Gastroesophageal sphincter (tissue), 4 donors: Measurements from ENCODE around the gene FER. TPM values are rescaled to one million over a fixed set of nuclear protein-coding genes. Genes with fewer than 3 reads are reported as not detected.
"Not testable (repeated sequence)": the region's sequence is repeated elsewhere in the genome, so short reads cannot be mapped to it uniquely, and the experiment has no call there.

Experiments
- ATAC-seq: fragments of 150-250 bp; one replicate; pipeline ENCODE4 v1.9.1; 2016; ENCODE audit warnings: mild to moderate bottlenecking, moderate library complexity
- H3K27ac ChIP-seq, 4 donors: fragments of 200-600 bp; sonication (generic) in 3 of 4; 1 replicate in 3 of 4; 2 replicates in 1 of 4; pipeline ENCODE4 v1.5.1; 2016 to 2019
- H3K27me3 ChIP-seq: fragments of 200-600 bp; sonication (generic); one replicate; pipeline ENCODE4 v1.5.1; 2019
- H3K36me3 ChIP-seq, 2 donors: fragments of 200-600 bp; sonication (generic); one replicate each; pipeline ENCODE4 v1.5.1; 2019; ENCODE audit warnings: control low read depth in 1 of 2
- H3K4me1 ChIP-seq, 3 donors: fragments of 200-600 bp; sonication (generic); 1 replicate in 2 of 3; 2 replicates in 1 of 3; pipeline ENCODE4 v1.5.1; 2016 to 2019; ENCODE audit warnings: control low read depth in 2 of 3
- H3K4me3 ChIP-seq, 2 donors: fragments of 200-600 bp; sonication (generic); one replicate each; pipeline ENCODE4 v1.5.1; 2019; ENCODE audit warnings: mild to moderate bottlenecking in 1 of 2, moderate library complexity in 1 of 2
- H3K9me3 ChIP-seq, 3 donors: fragments of 200-600 bp; sonication (generic); one replicate each; pipeline ENCODE4 v1.5.1; 2017 to 2019; ENCODE audit warnings: control low read depth in 2 of 3
- EP300 ChIP-seq: sonication (generic); formaldehyde crosslinking; IDR thresholded peaks from one replicate; pipeline ENCODE4 v1.6.1; 2017; ENCODE audit warnings: antibody characterized with exemption, mild to moderate bottlenecking
- POLR2A ChIP-seq, 2 donors: fragments of 450-650 bp; IDR thresholded peaks; one replicate each; pipeline ENCODE4 v1.6.1; 2017; ENCODE audit warnings: antibody characterized with exemption in 2 of 2, mild to moderate bottlenecking in 2 of 2, moderate library complexity in 1 of 2
- POLR2AphosphoS5 ChIP-seq: sonication (generic); formaldehyde crosslinking; IDR thresholded peaks from one replicate; pipeline ENCODE4 v1.6.1; 2017; ENCODE audit warnings: antibody characterized with exemption
- WGBS, 2 donors: methylation state at CpG; one replicate each; pipeline ENCODE4 v1.1.5; 2018; ENCODE audit warnings: low coverage in 1 of 2; 5-methylcytosine and 5-hydroxymethylcytosine counted together
- total RNA-seq, 4 donors: library from RNA; depleted of rRNA; stranded (reverse); fragments of >200 nt; gene quantifications; one replicate each; pipeline ENCODE4 v1.1.0, GENCODE V29; 2016
- TF ChIP-seq, protein P1 (sequence below), 4 experiments: fragments of 200-600 bp in 2 of 4; fragments of 450-650 bp in 2 of 4; sonication (generic) in 1 of 4; IDR thresholded peaks; one replicate each; pipeline ENCODE4 v1.5.1; 2017 to 2019; ENCODE audit warnings: antibody characterized with exemption in 4 of 4, mild to moderate bottlenecking in 2 of 4, moderate library complexity in 2 of 4

FER gene
- total RNA-seq, 4 donors from 2014 or later = 23.2 to 45.3 (median 32.5) TPM

DNA sequence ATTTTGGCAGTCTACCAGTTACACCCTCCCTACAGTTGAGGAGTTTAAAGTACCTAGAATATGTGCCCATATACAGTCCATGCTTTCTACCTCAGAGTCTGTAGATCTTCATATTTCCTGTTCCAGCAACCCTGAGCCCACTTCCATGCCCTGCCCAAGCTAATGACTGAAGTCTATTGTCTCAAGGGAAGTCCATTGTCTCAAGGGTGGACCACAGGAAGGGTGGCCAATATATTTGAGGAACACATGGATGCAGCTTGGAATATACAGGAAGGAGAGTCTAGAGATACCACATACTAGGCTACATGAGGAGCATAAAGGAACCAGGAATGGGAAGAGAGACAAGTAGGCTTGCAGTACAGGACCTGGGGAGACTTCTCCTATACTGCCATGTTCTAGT, 274.4 kb downstream of the FER start:
- Histone ChIP-seq H3K4me1 (peaks cover 0 to 11% (median 0%) of the 10 kb centered on the region in 3 donors), H3K36me3 (peaks cover 0 to 10% of the 10 kb centered on the region in 2 donors), H3K27ac (no peak overlapping the region), H3K4me3 (no peak overlapping the region), H3K9me3 (peaks cover 0 to 7% (median 0%) of the 10 kb centered on the region in 3 donors), H3K27me3 (no peaks in the 10 kb centered on the region)
- no peak for ATAC-seq
- TF ChIP-seq EP300 (no peak), POLR2AphosphoS5 (no peak), POLR2A (IDR thresholded peaks at IDR 0.05) (no peak)
- TF ChIP-seq, protein P1, sequence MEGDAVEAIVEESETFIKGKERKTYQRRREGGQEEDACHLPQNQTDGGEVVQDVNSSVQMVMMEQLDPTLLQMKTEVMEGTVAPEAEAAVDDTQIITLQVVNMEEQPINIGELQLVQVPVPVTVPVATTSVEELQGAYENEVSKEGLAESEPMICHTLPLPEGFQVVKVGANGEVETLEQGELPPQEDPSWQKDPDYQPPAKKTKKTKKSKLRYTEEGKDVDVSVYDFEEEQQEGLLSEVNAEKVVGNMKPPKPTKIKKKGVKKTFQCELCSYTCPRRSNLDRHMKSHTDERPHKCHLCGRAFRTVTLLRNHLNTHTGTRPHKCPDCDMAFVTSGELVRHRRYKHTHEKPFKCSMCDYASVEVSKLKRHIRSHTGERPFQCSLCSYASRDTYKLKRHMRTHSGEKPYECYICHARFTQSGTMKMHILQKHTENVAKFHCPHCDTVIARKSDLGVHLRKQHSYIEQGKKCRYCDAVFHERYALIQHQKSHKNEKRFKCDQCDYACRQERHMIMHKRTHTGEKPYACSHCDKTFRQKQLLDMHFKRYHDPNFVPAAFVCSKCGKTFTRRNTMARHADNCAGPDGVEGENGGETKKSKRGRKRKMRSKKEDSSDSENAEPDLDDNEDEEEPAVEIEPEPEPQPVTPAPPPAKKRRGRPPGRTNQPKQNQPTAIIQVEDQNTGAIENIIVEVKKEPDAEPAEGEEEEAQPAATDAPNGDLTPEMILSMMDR (IDR thresholded peaks at IDR 0.05) = no peak

DNA sequence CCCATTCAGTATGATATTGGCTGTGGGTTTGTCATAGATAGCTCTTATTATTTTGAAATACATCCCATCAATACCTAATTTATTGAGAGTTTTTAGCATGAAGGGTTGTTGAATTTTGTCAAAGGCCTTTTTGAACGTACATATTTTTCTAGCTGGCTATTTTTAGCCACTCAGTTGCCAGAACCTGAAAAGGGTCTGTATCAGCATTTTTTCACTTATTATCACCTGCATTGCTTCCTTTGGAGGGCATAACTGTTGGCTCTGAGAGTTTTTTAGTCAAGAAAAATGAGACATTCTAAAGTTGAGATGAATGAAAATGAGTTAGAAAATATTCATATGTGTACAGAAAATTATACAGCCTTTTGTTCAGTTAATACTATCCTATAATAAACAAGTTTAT, 278.0 kb downstream of the FER start:
- not testable (repeated sequence) for H3K27ac ChIP-seq, H3K36me3 ChIP-seq, H3K9me3 ChIP-seq, H3K4me1 ChIP-seq, H3K4me3 ChIP-seq, H3K27me3 ChIP-seq, ATAC-seq
- 0 to 9% methylated on average over 1 of the region's 1 CpG for WGBS, 2 donors

GRCh38 chr5:109027983-109028607, 280.4 kb downstream of the FER start:
- no peak for TF ChIP-seq POLR2AphosphoS5
- TF ChIP-seq POLR2A (IDR thresholded peaks at IDR 0.05) = no peak
- TF ChIP-seq, protein P1 (IDR thresholded peaks at IDR 0.05) = no peak
- no peak for TF ChIP-seq EP300
- peaks cover 0 to 10% of the 10 kb centered on the region in 2 donors for H3K36me3 ChIP-seq
- no peaks in the 10 kb centered on the region for H3K4me1 ChIP-seq
- no peaks in the 10 kb centered on the region for H3K27me3 ChIP-seq
- ATAC-seq = no peak
- H3K4me3 ChIP-seq = no peak overlapping the region
- WGBS, 2 donors = 90 to 100% methylated on average over 1 of the region's 1 CpG
- peaks cover 0 to 7% (median 0%) of the 10 kb centered on the region in 3 donors for H3K9me3 ChIP-seq
- H3K27ac ChIP-seq = no peak overlapping the region

DNA sequence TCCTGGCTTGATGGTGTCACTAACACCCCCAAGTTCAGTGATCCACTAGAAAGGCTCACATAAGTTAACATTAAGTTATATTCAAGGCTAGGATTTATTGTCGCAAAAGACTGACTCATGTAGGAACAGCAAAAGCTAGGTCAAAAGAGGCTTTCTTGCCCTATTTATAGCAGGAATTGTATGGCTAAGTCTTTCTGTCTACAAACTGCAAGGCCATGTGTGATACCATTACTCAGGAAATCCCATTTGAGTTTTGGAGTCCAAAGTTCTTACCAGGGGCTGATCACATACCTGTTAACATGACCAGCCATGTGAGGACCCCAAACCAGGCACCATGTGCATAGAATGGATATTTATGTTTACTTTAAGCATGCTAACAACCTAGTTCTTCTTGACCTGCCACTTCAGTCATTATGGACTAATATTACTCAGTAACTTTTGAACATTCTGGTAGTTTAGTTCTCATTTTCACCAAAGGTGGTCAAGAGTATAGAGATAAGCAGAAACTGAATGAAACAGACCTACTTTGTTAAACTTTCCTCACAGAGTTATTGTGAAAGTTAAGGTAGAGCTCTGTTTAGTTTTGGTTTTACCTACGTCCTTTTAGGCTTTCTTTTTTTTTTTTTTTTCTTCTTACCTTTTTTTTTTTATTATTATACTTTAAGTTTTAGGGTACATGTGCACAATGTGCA, 281.1 kb downstream of the FER start:
- WGBS, 2 donors = 86 to 89% methylated on average over 2 of the region's 2 CpGs
- Histone ChIP-seq H3K27me3 (no peaks in the 10 kb centered on the region), H3K36me3 (peaks cover 0 to 9% of the 10 kb centered on the region in 2 donors), H3K4me1 (no peaks in the 10 kb centered on the region), H3K4me3 (no peak overlapping the region), H3K27ac (no peak overlapping the region), H3K9me3 (peaks cover 0 to 7% (median 0%) of the 10 kb centered on the region in 3 donors)
- no peak for ATAC-seq
- TF ChIP-seq POLR2A (IDR thresholded peaks at IDR 0.05) (no peak), POLR2AphosphoS5 (no peak), EP300 (no peak)
- TF ChIP-seq, protein P1 (IDR thresholded peaks at IDR 0.05) = no peak

GRCh38 chr5:109029847-109030246, 282.1 kb downstream of the FER start:
- 86 to 100% methylated on average over 1 of the region's 1 CpG for WGBS, 2 donors
- ATAC-seq = no peak

More at GRCh38 chr5:109029847-109030246, 282.1 kb downstream of the FER start:
- TF ChIP-seq POLR2AphosphoS5 = no peak
- TF ChIP-seq, protein P1 (IDR thresholded peaks at IDR 0.05) = no peak
- H3K27ac ChIP-seq = no peak overlapping the region
- H3K9me3 ChIP-seq = no peaks in the 10 kb centered on the region
- no peaks in the 10 kb centered on the region for H3K27me3 ChIP-seq
- H3K36me3 ChIP-seq = no peaks in the 10 kb centered on the region
- H3K4me3 ChIP-seq = no peak overlapping the region
- no peaks in the 10 kb centered on the region for H3K4me1 ChIP-seq
